Measurements from ENCODE around the gene CFAP300. TPM values are rescaled to one million over a fixed set of nuclear protein-coding genes. Genes with fewer than 3 reads are reported as not detected.

The CFAP300 gene
- total and polyA plus RNA-seq, 8 donors = 1.2 to 3.6 (median 1.8) TPM; not detected in 2

GRCh38 chr11:102006835-102007566 is 40.2 kb upstream of the CFAP300 start:
- Histone ChIP-seq H3K4me1 (peaks cover 0 to 21% (median 4%) of the 10 kb centered on the region in 4 donors), H3K27me3 (no peaks in the 10 kb centered on the region), H3K27ac (peak overlapping the region; percentile 55 to 82 (median 63)), H3K36me3 (no peaks in the 10 kb centered on the region), H3K4me3 (no peak overlapping the region), H3K9me3 (no peaks in the 10 kb centered on the region)
- 50 to 63% (median 58%) methylated on average over 7 of the region's 7 CpGs for WGBS, 5 donors
- TF ChIP-seq CTCF (IDR thresholded peaks at IDR 0.05) (no peak), POLR2AphosphoS5 (IDR thresholded peaks at IDR 0.05) (peak in 2 of 3 donors; percentile 48 to 59), POLR2A (IDR thresholded peaks at IDR 0.05) (no peak), EP300 (IDR thresholded peaks at IDR 0.05) (no peak)
- DNase-seq = peak in 1 of 2 donors; percentile 70
- intact Hi-C loops (cut with DNase I; ENCODE audit: low total_unique reads) = no loop called here

GRCh38 chr11:102007567-102008437 is 39.4 kb upstream of the CFAP300 start:
- peak; percentile 50 to 76 for DNase-seq
- 11 to 19% (median 15%) methylated on average over 4 of the region's 4 CpGs for WGBS, 5 donors
- Histone ChIP-seq H3K36me3 (no peaks in the 10 kb centered on the region), H3K4me1 (peaks cover 0 to 21% (median 4%) of the 10 kb centered on the region in 4 donors), H3K9me3 (no peaks in the 10 kb centered on the region), H3K27me3 (no peaks in the 10 kb centered on the region), H3K27ac (peak overlapping the region; percentile 55 to 82 (median 59)), H3K4me3 (no peak overlapping the region)
- TF ChIP-seq POLR2A (IDR thresholded peaks at IDR 0.05) = no peak
- peak in 2 of 3 donors; percentile 56 to 58 for TF ChIP-seq POLR2AphosphoS5 (IDR thresholded peaks at IDR 0.05)
- TF ChIP-seq EP300 (IDR thresholded peaks at IDR 0.05) = no peak
- TF ChIP-seq CTCF (IDR thresholded peaks at IDR 0.05) = peak in 5 of 7 experiments; percentile 8 to 59 (median 54)
- intact Hi-C loops (cut with DNase I; ENCODE audit: low total_unique reads) = no loop called here

DNA sequence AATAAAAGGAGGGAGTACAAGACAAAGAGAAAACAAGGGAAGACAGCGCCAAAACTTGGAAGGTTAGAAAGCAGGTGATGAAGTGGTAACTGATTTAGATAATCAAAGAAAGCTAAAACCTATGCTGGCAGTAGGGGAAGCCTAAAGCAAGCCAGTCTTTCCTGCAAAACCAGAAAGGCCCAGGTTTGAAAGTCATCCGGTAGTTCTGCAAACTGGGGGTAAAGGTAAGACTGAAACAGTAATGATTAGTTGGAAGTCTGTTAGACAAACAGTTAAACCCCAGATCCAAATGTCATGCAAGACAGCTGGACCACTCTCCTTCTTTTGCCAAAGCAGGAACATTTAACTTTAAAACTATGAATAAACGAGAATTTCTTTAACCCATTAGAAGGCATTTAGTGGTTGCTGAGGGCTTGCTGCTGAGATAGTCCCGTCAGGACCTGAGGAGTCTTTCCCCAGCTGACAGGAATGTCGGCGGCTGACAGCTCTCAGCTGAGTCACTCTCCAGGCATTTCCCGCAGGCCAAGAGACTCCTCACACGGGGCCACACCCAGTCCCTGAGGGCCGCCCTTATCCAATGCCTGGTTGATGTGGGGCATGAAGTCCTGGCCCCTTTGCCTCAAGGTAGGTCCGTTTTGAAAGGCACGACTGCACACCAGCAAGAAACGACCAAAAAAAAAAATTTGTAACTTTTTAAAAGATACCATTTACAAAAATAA is 36.3 kb upstream of the CFAP300 start:
- 11 to 18% (median 12%) methylated on average over 12 of the region's 12 CpGs for WGBS, 5 donors
- H3K27me3 ChIP-seq = no peaks in the 10 kb centered on the region
- peaks cover 0 to 21% (median 4%) of the 10 kb centered on the region in 4 donors for H3K4me1 ChIP-seq
- no peak overlapping the region for H3K4me3 ChIP-seq
- H3K36me3 ChIP-seq = no peaks in the 10 kb centered on the region
- intact Hi-C loops (cut with DNase I; ENCODE audit: low total_unique reads) = no loop called here
- DNase-seq = peak; percentile 67 to 68
- H3K27ac ChIP-seq = peak overlapping the region in 1 of 5 donors; percentile 5
- TF ChIP-seq CTCF (IDR thresholded peaks at IDR 0.05) (no peak), EP300 (IDR thresholded peaks at IDR 0.05) (no peak), POLR2A (IDR thresholded peaks at IDR 0.05) (no peak), POLR2AphosphoS5 (IDR thresholded peaks at IDR 0.05) (no peak)
- H3K9me3 ChIP-seq = no peaks in the 10 kb centered on the region

GRCh38 chr11:102012946-102013345 is 34.3 kb upstream of the CFAP300 start:
- DNase-seq = no peak
- Histone ChIP-seq H3K36me3 (no peaks in the 10 kb centered on the region), H3K27ac (no peak overlapping the region), H3K4me3 (no peak overlapping the region), H3K9me3 (no peaks in the 10 kb centered on the region), H3K4me1 (peaks cover 0 to 10% (median 4%) of the 10 kb centered on the region in 4 donors), H3K27me3 (no peaks in the 10 kb centered on the region)
- TF ChIP-seq CTCF (IDR thresholded peaks at IDR 0.05) (no peak), POLR2AphosphoS5 (IDR thresholded peaks at IDR 0.05) (no peak), EP300 (IDR thresholded peaks at IDR 0.05) (no peak), POLR2A (IDR thresholded peaks at IDR 0.05) (no peak)
- WGBS, 5 donors = 45 to 67% (median 59%) methylated on average over 3 of the region's 3 CpGs
- intact Hi-C loops (cut with DNase I; ENCODE audit: low total_unique reads) = no loop called here

Data from stomach (tissue), 9 donors.